Progenitor cell of endocrine pancreas (in vitro differentiated cells): ENCODE results near the gene NOD2. TPM values are rescaled to one million over a fixed set of nuclear protein-coding genes. Genes with fewer than 3 reads are reported as not detected.

Source experiments
- DNase-seq: peaks from one replicate; pipeline ENCODE4 v3.0.0; 2021; ENCODE audit warnings: low spot score; ENCODE audit not compliant: unreplicated experiment
- H3K27ac Mint-ChIP-seq: 2 replicates; pipeline ENCODE4 v1.8.0; 2021; ENCODE audit warnings: mild to moderate bottlenecking, moderate library complexity, mixed read lengths
- H3K27me3 Mint-ChIP-seq: 2 replicates; pipeline ENCODE4 v1.8.0; 2021; ENCODE audit warnings: mixed read lengths
- H3K36me3 Mint-ChIP-seq: 2 replicates; pipeline ENCODE4 v1.8.0; 2022; ENCODE audit warnings: mixed read lengths; ENCODE audit not compliant: insufficient read depth
- H3K4me1 Mint-ChIP-seq: 2 replicates; pipeline ENCODE4 v1.8.0; 2021; ENCODE audit warnings: low read depth, mixed read lengths
- H3K4me3 Mint-ChIP-seq: 2 replicates; pipeline ENCODE4 v1.8.0; 2021; ENCODE audit warnings: low read depth, mild to moderate bottlenecking, moderate library complexity, mixed read lengths
- H3K9me3 Mint-ChIP-seq: 2 replicates; pipeline ENCODE4 v1.8.0; 2021; ENCODE audit warnings: low read depth, mixed read lengths
- total RNA-seq: library from RNA; stranded (reverse); gene quantifications from 2 replicates; pipeline ENCODE4 v1.2.1, GENCODE V29; 2021
- TF ChIP-seq, protein P1 (sequence below): fragments of 200-600 bp; sonication (generic); IDR thresholded peaks from one replicate; pipeline ENCODE4 v1.5.0; 2021; ENCODE audit warnings: antibody characterized with exemption, mild to moderate bottlenecking; ENCODE audit not compliant: unreplicated experiment

NOD2 gene
- total RNA-seq, 1 donor from 2014 or later = not detected

DNA sequence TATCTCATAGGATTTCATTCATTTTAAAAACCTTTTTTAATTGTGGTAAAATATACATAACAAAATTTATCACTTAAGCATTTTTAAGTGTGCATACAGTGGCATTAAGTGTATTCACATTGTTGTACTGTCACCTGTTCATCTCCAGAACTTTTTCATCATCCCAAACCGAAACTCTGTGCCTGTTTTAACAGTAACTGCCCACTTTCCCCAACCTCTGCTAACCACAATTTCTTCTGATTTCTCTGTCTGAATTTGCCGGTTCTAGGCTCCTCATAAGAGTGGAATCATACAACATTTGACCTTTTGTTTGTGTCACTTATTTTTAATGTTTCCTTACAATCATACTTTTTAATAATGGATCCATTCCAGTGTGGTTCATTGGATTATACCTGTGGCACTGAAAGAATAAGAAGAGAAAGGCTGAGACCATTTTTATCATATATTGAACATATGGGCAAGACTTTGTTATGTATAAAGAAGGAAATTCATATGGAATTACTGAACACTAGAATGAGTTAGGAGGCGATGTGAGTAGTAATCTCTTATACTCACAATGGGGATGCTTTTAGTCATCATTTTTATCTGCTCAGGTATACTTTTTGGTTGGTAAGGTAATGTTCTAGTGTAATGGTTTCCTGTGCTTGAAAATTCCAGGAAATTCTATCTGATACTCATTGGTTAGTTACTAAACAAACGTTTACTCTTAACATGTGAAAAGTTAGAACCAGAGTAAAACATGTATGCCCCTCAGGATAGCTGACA lies 59.2 kb downstream of the NOD2 start:
- TF ChIP-seq, protein P1, sequence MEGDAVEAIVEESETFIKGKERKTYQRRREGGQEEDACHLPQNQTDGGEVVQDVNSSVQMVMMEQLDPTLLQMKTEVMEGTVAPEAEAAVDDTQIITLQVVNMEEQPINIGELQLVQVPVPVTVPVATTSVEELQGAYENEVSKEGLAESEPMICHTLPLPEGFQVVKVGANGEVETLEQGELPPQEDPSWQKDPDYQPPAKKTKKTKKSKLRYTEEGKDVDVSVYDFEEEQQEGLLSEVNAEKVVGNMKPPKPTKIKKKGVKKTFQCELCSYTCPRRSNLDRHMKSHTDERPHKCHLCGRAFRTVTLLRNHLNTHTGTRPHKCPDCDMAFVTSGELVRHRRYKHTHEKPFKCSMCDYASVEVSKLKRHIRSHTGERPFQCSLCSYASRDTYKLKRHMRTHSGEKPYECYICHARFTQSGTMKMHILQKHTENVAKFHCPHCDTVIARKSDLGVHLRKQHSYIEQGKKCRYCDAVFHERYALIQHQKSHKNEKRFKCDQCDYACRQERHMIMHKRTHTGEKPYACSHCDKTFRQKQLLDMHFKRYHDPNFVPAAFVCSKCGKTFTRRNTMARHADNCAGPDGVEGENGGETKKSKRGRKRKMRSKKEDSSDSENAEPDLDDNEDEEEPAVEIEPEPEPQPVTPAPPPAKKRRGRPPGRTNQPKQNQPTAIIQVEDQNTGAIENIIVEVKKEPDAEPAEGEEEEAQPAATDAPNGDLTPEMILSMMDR = no peak
- H3K9me3 Mint-ChIP-seq = no peaks in the 10 kb centered on the region

DNA sequence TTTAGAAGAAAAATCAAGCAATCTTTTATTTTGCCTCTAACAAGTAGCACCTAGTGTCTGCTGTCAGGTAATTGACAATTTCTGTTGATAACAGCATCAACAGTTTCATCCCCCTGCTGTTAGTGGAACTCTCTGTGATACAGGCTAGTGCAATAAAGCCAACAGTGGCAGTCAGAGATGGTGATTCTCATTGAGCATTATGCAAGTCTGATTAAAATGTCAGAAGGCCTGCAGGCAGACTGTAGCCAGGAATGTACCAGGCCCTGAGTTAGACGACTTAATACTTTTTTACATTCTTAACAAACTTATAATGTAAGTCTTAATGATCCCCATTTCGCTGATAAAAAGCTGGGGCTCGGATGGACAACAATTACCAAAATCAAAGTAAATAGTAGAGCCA lies 63.1 kb downstream of the NOD2 start:
- no peaks in the 10 kb centered on the region for H3K9me3 Mint-ChIP-seq
- H3K27ac Mint-ChIP-seq = no peak overlapping the region
- TF ChIP-seq, protein P1 = no peak
- H3K36me3 Mint-ChIP-seq = peaks cover 18% of the 10 kb centered on the region
- no peak overlapping the region for H3K4me3 Mint-ChIP-seq
- no peak for DNase-seq
- H3K27me3 Mint-ChIP-seq = no peaks in the 10 kb centered on the region
- H3K4me1 Mint-ChIP-seq = no peaks in the 10 kb centered on the region

More for the DNA sequence above, 59.2 kb downstream of the NOD2 start:
- Mint-ChIP-seq H3K27me3 (no peaks in the 10 kb centered on the region), H3K4me3 (no peak overlapping the region), H3K36me3 (peaks cover 13% of the 10 kb centered on the region), H3K4me1 (no peaks in the 10 kb centered on the region), H3K27ac (no peak overlapping the region)
- DNase-seq = no peak

DNA sequence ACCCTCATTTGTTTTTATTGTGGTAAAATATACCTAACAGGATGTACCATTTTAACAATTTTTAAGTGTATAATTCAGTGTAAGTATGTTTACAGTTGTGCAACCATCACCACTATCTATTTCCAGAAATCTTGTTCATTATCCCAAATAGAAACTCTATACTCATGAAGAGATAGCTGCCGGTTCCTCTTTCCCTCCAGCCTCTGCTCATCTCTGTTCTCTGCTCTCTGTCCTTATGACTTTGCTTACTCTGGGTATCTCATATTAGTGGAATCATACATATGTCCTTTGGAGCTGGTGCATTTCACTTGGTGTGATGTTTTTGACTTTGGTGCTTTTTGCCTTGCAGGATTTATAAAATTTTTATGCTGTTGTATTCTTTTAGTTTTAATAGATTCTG lies 67.9 kb downstream of the NOD2 start:
- no peak for DNase-seq
- Mint-ChIP-seq H3K27me3 (no peaks in the 10 kb centered on the region), H3K9me3 (peaks cover 8% of the 10 kb centered on the region), H3K36me3 (peaks cover 12% of the 10 kb centered on the region), H3K4me3 (no peak overlapping the region), H3K4me1 (no peaks in the 10 kb centered on the region), H3K27ac (no peak overlapping the region)
- TF ChIP-seq, protein P1 = no peak

DNA sequence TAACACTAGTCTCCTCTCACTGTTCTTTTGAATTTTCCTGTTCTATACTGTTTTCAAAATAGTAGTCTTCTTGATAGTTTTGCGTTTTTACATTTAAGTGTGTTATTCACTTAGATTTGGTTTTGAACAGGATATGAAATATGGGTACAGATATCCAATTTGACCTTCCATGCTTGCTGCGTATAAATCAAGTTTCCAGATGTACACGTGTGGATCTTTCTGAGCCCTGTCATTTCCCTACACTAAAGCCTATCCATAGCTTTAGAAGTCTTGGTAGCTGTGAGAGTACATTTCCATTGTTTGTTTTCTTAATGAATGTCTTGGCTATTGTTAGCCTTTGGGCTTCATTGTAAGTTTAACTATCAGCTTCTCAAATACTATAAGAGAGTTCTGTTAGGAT lies 68.8 kb downstream of the NOD2 start:
- Mint-ChIP-seq H3K4me1 (no peaks in the 10 kb centered on the region), H3K27ac (no peak overlapping the region), H3K27me3 (no peaks in the 10 kb centered on the region), H3K9me3 (peaks cover 15% of the 10 kb centered on the region), H3K4me3 (no peak overlapping the region), H3K36me3 (peaks cover 20% of the 10 kb centered on the region)
- TF ChIP-seq, protein P1 = no peak
- no peak for DNase-seq

DNA sequence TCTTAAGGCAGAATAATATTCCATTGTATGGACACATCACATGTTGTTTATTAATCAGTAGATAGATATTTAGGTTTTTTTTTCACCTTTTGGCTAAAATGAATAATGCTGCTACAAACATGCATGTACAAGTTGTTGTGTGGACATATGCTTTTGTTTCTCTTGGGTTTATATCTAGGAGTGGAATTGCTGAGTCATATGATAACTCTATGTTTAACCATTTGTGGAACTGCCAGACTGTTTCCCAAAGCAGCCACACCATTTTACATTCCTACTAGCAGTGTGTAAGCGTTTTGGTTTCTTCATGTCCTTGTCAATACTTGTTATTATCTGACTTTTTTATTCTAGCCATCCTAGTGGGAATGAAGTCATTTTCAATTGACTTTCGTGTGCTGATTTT lies 69.8 kb downstream of the NOD2 start:
- no peak for DNase-seq
- H3K4me3 Mint-ChIP-seq = no peak overlapping the region
- peaks cover 15% of the 10 kb centered on the region for H3K9me3 Mint-ChIP-seq
- peak overlapping the region; percentile 38 for H3K27ac Mint-ChIP-seq
- H3K27me3 Mint-ChIP-seq = no peaks in the 10 kb centered on the region
- peaks cover 18% of the 10 kb centered on the region for H3K36me3 Mint-ChIP-seq
- H3K4me1 Mint-ChIP-seq = no peaks in the 10 kb centered on the region
- TF ChIP-seq, protein P1 = no peak
